Neutrophil (primary cell): Measurements from ENCODE around the gene OLFM1.

ENCODE experiments used
- H3K27ac ChIP-seq: fragments of 200-600 bp; sonication (generic); 2 replicates; pipeline ENCODE4 v1.5.1; 2016; ENCODE audit warnings: mild to moderate bottlenecking, moderate library complexity
- H3K27me3 ChIP-seq: fragments of 200-600 bp; sonication (generic); 2 replicates; pipeline ENCODE4 v1.6.0; 2016; ENCODE audit warnings: mild to moderate bottlenecking
- H3K36me3 ChIP-seq: fragments of 200-600 bp; sonication (generic); 2 replicates; pipeline ENCODE4 v1.5.1; 2017
- H3K4me1 ChIP-seq, 2 experiments: fragments of 200-600 bp in 1 of 2; sonication (generic) in 1 of 2; 1 replicate in 1 of 2; 2 replicates in 1 of 2; pipeline versions ENCODE4 v1.5.1 to v1.6.1; 2013 to 2016; ENCODE audit warnings: low read depth in 1 of 2, low read length in 1 of 2, mild to moderate bottlenecking in 1 of 2, moderate library complexity in 1 of 2; ENCODE audit not compliant: control insufficient read depth in 1 of 2, insufficient read depth in 1 of 2
- H3K4me3 ChIP-seq, 2 experiments: fragments of 200-600 bp in 1 of 2; sonication (generic) in 1 of 2; 1 replicate in 1 of 2; 2 replicates in 1 of 2; pipeline ENCODE4 v1.5.1; 2013 to 2016; ENCODE audit warnings: low read depth in 1 of 2, low read length in 1 of 2, mild to moderate bottlenecking in 1 of 2, moderate library complexity in 1 of 2
- H3K9me3 ChIP-seq: fragments of 200-600 bp; sonication (generic); 2 replicates; pipeline ENCODE4 v1.5.1; 2016
- CTCF ChIP-seq: fragments of 200-600 bp; sonication (generic); IDR thresholded peaks from 2 replicates; pipeline ENCODE4 v1.5.1; 2016; ENCODE audit warnings: antibody characterized with exemption

The OLFM1 gene

GRCh38 chr9:135096408-135096895, 9.0 kb downstream of the OLFM1 start:
- peaks cover 72% of the 10 kb centered on the region for H3K27me3 ChIP-seq
- no peaks in the 10 kb centered on the region for H3K36me3 ChIP-seq
- H3K27ac ChIP-seq, result no peak overlapping the region
- TF ChIP-seq CTCF, result no peak
- no peaks in the 10 kb centered on the region for H3K4me1 ChIP-seq
- no peak overlapping the region for H3K4me3 ChIP-seq
- no peaks in the 10 kb centered on the region for H3K9me3 ChIP-seq

GRCh38 chr9:135098400-135099105, 11.1 kb downstream of the OLFM1 start:
- H3K27ac ChIP-seq, result no peak overlapping the region
- H3K9me3 ChIP-seq, result no peaks in the 10 kb centered on the region
- TF ChIP-seq CTCF, result no peak
- no peak overlapping the region for H3K4me3 ChIP-seq
- H3K36me3 ChIP-seq, result no peaks in the 10 kb centered on the region
- H3K27me3 ChIP-seq, result peaks cover 76% of the 10 kb centered on the region
- H3K4me1 ChIP-seq, result no peaks in the 10 kb centered on the region

- H3K27ac ChIP-seq, result no peak overlapping the region
- no peaks in the 10 kb centered on the region for H3K4me1 ChIP-seq
- peaks cover 75% of the 10 kb centered on the region for H3K27me3 ChIP-seq
- H3K4me3 ChIP-seq, result no peak overlapping the region
- H3K9me3 ChIP-seq, result no peaks in the 10 kb centered on the region
- no peaks in the 10 kb centered on the region for H3K36me3 ChIP-seq
- TF ChIP-seq CTCF, result no peak
Measured at GRCh38 chr9:135099574-135099973, 12.1 kb downstream of the OLFM1 start.

- Histone ChIP-seq H3K27ac (no peak overlapping the region), H3K36me3 (no peaks in the 10 kb centered on the region), H3K27me3 (peaks cover 76% of the 10 kb centered on the region), H3K4me1 (no peaks in the 10 kb centered on the region), H3K9me3 (no peaks in the 10 kb centered on the region), H3K4me3 (no peak overlapping the region)
- no peak for TF ChIP-seq CTCF
Measured at GRCh38 chr9:135100241-135100681, 12.8 kb downstream of the OLFM1 start.

GRCh38 chr9:135100725-135101410, 13.4 kb downstream of the OLFM1 start:
- Histone ChIP-seq H3K9me3 (no peaks in the 10 kb centered on the region), H3K4me3 (no peak overlapping the region), H3K4me1 (no peaks in the 10 kb centered on the region), H3K27me3 (peaks cover 76% of the 10 kb centered on the region), H3K36me3 (no peaks in the 10 kb centered on the region), H3K27ac (no peak overlapping the region)
- no peak for TF ChIP-seq CTCF
